Measurements from ENCODE around the gene IGBP1.

DNA sequence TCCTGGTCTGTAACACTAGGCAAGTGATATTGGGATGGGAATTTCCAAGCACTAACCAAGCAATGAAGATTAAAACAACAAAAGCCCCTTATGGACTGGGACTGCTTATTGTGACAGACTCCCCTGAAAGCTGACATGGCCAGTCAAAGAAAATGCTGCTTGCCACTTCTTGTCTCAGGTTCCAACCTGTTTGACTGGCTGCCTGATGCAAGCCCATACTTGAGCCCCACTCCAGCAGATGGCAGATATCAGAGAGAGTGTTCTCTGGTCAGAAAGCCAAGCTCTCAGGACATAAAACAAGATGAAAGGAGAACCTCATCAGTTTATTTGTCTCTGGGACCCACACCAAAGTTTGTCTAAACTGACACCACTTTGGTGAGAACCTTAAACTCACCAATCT lies 15.5 kb upstream of the IGBP1 start:
- TF ChIP-seq, protein P1, sequence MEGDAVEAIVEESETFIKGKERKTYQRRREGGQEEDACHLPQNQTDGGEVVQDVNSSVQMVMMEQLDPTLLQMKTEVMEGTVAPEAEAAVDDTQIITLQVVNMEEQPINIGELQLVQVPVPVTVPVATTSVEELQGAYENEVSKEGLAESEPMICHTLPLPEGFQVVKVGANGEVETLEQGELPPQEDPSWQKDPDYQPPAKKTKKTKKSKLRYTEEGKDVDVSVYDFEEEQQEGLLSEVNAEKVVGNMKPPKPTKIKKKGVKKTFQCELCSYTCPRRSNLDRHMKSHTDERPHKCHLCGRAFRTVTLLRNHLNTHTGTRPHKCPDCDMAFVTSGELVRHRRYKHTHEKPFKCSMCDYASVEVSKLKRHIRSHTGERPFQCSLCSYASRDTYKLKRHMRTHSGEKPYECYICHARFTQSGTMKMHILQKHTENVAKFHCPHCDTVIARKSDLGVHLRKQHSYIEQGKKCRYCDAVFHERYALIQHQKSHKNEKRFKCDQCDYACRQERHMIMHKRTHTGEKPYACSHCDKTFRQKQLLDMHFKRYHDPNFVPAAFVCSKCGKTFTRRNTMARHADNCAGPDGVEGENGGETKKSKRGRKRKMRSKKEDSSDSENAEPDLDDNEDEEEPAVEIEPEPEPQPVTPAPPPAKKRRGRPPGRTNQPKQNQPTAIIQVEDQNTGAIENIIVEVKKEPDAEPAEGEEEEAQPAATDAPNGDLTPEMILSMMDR (IDR thresholded peaks at IDR 0.05) = no peak
- TF ChIP-seq POLR2A (IDR thresholded peaks at IDR 0.05) = no peak
